NCI-H2107 treated with DMSO at 0.1 percent for 48 hours (cell line): ENCODE data around the gene CLCF1.
A peak's percentile ranks its signal among the peaks of the same experiment; 100 is the strongest.
"Not testable (repeated sequence)": the region's sequence is repeated elsewhere in the genome, so short reads cannot be mapped to it uniquely, and the experiment has no call there.

Source experiments
- DNase-seq: peaks from one replicate; lab custom pipeline; 2025; ENCODE audit not compliant: unreplicated experiment; lab: John Stamatoyannopoulos, UW

The CLCF1 gene

GRCh38 chr11:67409261-67409666, 35.9 kb upstream of the CLCF1 start:
- no peak for DNase-seq

DNA sequence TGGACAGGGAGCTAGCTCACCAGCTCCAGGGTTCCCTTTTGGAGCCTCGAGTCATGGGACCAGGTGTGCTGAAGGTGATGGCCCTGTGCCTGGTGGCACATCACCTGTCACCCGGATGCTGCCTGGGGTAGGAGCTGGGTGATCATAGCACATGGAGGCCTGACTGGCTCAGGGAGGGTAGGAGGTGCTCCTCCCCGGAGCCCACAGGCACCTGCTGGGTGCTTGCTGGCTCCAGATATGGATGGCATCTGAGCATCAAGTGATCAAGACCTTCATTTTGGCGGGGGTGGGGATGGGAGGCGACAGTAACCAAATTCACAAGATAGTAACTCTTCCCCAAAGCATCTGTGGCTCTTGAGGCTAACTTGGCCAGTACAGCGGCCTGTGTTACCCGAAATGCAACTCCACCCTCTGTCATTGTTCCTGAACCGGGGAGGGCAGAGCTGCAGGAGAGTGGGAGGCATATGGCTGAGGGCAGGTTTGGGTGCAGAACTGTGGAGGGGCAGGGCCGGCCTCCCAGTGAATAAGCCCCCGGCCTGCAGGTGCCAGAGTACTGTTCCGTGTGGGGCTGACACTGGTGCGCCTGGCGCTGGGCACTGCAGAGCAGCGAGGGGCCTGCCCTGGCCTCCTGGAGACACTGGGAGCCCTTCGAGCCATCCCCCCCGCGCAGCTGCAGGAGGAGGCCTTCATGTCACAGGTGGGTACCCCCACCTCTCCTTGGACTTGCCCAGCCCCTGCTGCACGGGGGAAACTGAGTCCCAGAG, 35.2 kb upstream of the CLCF1 start:
- no peak for DNase-seq

- no peak for DNase-seq
Measured at GRCh38 chr11:67407688-67408163, 34.3 kb upstream of the CLCF1 start.

- no peak for DNase-seq
Measured at GRCh38 chr11:67406969-67407687, 33.7 kb upstream of the CLCF1 start.

DNA sequence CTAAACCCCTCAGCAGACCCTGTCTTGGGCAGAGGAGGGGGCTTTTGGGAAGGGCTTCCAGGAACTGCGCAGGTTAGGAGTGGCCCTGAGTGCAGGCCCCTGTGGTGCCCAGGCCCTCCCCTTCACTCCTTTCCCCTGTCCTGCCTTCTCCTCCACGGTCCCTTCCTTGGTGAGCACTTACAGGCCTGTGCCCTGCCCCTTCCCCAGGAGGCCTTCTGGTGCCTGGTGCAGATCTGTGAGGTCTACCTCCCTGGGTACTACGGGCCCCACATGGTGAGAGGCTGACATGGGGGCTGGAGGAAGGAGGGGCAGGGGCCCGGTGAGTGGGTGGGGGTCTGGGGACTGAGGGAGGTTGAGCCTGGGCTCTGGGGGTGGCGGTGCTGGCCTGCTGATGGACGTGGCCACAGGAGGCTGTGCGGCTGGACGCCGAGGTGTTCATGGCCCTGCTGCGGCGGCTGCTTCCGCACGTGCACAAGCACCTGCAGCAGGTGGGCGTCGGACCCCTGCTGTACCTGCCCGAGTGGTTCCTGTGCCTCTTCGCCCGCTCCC, 33.1 kb upstream of the CLCF1 start:
- DNase-seq = no peak

DNA sequence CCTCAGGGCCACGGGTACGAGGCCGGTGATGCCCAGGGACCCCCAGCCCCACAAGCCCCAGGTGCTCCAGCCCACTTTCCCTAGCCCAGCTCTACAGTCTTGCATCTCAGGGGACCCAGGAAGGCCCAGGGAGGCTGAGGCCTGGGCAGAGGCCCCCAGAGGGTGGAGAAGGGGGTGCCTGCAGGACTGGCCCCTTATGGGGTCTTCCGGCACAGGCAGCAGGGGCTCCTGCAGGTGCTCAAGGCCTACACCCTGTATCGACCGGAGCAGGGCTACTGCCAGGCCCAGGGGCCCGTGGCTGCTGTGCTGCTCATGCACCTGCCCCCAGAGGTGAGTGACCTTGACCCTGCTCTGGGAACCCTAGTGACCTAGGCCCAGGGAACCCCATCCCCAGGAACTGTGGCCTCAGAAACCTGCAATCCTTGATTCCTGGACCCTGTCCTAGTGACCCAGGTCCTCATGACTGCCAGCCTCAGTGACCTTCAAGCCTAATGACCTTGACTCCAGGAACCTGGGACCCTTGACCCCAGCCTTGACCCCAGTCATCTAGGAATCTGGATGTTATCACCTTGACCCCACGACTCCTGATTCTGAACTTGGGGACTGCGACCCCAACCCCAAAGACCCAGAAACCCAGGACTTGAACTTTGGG, 32.4 kb upstream of the CLCF1 start:
- no peak for DNase-seq

GRCh38 chr11:67405196-67405567, 31.8 kb upstream of the CLCF1 start:
- no peak for DNase-seq

DNA sequence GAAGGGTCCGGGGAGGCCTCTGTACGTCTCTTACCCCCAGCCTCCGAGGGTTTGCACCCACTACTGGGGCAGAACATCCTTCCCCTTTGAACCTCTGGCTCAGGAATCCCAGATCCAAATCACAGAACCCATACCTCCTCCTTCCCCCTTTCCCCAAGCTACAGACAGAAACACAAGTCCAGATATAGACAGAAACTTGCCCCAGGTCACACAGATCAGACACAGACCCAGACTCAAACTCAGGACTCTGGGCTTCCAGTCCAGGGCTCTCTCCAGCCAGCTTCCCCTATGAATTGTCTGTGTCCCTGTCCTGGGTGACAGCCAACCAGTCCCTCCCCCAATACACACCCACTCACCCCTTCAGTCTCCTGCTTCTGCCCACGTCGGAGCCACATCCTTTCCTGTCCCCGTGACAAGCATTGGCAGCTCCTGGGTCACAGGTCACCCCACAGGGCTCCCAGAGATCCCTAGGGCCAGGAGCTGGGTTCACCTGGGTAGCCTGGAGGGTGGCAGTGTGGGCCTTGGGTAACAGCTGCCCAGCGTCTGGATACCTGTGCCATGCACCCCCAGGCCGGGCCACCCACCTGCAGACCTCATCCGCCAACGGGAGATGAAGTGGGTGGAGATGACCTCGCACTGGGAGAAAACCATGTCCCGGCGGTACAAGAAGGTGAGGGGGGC, 31.3 kb upstream of the CLCF1 start:
- no peak for DNase-seq

- not testable (repeated sequence) for DNase-seq
Measured at GRCh38 chr11:67403085-67403484, 29.7 kb upstream of the CLCF1 start.

- DNase-seq = not testable (repeated sequence)
Measured at GRCh38 chr11:67402192-67402839, 28.9 kb upstream of the CLCF1 start.

- peak; percentile 69 for DNase-seq
Measured at GRCh38 chr11:67401495-67402191, 28.2 kb upstream of the CLCF1 start, which contains the start of gene PPP1CA. PPP1CA (minus strand) TSS chr11:67401858; CDS start chr11:67401782, 76 bp downstream.

DNA sequence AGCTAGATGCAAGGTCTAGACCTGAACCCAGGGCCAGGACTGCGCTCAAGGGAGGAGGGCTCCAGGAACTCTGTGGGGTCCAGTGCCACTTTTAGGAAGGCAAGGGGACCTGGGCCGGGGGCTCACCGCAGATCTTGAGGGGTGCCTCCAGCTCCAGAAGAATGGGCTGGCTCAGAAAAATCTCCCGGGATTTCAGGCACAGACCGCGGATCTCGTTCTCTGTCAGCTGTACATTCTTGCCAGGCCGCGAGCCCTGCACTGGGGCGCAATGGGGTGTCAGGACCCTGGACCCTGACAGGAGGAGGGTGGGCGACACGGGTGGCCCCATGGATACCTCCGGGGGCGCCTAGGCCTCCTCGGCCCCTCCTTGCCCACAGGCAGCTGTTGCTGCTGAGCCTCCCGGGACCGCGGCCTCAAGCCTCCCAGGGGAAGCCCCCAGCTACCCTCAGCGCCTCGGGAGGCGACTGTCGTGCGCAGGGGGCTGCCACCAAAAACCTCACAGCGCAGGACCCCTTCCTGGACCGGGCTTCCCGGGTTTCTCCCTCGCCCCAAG, 27.6 kb upstream of the CLCF1 start:
- no peak for DNase-seq

DNA sequence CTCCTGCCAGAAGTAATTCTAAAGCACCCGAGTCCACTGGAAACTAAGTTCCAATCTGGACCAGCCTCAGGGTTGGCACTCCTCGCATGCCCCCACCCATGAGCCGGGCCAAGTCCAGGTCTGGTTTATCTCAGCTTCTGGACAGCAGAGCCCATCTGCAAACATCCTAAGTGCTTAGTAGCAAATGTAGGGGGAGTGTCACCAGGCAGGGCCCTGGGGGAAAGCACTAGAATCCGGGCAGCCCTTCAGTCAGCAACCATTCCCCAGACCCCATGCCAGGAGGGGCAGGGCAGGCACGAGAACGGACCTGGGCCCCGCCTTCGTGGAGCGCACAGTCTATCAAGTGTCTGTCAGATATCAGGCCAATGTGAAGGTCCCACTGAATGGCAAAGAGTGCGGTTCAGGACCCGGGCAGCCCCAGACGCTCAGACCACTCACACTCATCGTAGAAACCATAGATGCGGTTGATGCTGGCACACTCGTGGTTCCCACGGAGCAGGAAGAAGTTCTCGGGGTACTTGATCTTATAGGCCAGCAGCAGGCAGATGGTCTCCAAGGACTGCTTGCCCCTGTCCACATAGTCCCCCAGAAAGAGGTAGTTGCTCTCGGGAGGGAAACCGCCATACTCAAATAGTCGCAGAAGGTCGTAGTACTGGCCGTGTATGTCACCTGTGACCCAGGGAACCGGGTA, 27.0 kb upstream of the CLCF1 start:
- no peak for DNase-seq

DNA sequence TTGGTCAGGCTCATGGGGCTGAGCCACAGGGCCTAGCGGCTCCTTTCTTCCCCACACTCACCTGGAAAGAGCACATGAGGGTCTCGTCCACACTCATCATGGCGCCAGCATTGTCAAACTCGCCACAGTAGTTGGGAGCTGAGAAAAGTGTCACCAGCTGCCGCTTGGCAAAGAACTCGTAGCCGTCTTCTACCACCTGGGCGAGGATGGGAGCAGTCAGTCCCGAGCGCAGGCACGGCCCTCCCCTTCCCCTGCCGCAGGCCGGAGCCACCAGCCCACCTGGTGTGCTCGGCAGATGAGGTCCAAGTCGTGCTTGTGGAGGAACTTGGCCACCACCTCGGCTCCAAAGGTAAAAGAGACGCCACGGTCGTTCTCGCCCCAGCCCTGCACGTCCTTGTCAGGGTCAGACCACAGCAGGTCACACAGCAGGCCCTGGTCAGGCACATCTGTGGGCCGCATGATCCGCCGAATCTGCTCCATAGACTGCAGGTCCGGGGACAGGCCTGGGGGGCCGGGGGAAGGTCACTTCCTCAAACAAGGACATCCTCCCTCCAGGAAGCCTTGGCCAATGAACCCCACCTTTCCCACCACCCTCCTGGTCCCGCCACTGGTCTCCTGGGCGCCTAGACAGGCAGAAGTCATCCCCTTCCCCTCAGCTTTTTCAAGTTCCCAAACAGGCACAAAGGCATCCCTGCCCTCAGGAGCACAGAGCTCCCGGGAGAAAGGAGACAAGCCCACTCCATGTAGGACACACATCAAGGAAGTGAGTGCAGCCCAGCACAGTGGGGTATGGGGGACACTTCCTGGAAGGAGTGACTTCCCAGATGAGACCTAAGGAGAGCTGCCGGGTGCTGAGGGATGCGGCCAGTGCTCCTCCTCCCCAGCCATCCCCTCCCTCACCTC, 25.5 kb upstream of the CLCF1 start:
- no peak for DNase-seq

DNA sequence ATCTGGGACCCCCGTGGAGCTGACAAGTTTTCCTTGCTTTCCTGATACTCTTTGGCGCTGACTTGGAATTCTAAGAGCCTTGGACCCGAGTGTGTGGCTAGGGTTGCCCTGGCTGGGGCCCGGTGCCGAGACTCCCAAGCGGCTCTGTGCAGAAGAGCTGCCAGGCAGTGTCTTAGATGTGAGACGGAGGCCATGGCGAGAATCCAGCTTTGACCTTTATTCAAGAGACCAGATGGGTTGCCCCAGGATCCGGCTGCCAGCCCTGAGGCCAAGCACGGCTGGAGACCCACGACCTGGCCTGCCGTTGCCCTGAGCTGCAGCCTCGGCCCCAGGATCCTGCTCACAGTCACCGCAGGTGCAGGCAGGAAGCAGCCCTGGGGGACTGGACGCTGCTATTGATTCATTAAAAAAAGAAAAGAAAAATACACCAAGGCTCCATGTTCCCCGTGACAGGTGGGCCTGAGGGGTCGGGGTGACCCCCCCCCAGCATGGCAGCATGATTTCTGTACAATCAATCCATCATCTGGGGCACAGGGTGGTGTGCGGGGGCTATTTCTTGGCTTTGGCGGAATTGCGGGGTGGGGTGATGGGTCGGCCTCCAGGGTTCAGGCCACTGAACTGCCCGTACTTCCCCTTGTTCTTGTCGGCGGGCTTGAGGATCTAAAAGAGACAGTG, 24.7 kb upstream of the CLCF1 start:
- no peak for DNase-seq

GRCh38 chr11:67397536-67397935, 24.1 kb upstream of the CLCF1 start:
- no peak for DNase-seq

GRCh38 chr11:67396587-67397389, 23.4 kb upstream of the CLCF1 start:
- no peak for DNase-seq
